HG02798 (cell line): Measurements from ENCODE around the gene HINT2.

ENCODE experiments used
- ATAC-seq: cut with Tn5 transposase; IDR thresholded peaks from one replicate; pipeline ENCODE4 v1.9.1; 2021; ENCODE audit warnings: mild to moderate bottlenecking; ENCODE audit not compliant: unreplicated experiment, poor library complexity

Gene HINT2

GRCh38 chr9:35814841-35815543, at the start of gene HINT2:
TSS of gene HINT2 (minus strand) at chr9:35815042. CDS start at chr9:35814979, 63 bp downstream.
- ATAC-seq: peak; percentile 79

GRCh38 chr9:35863583-35863982, 48.7 kb upstream of the HINT2 start:
- no peak for ATAC-seq

- ATAC-seq: no peak
These were observed 47.5 kb upstream of the HINT2 start for GRCh38 chr9:35862328-35862727.

GRCh38 chr9:35861161-35861897, 46.5 kb upstream of the HINT2 start:
- ATAC-seq: no peak

- no peak for ATAC-seq
These were observed 45.1 kb upstream of the HINT2 start for GRCh38 chr9:35859990-35860339.

GRCh38 chr9:35859310-35859989, 44.6 kb upstream of the HINT2 start:
- no peak for ATAC-seq

GRCh38 chr9:35858458-35858857, 43.6 kb upstream of the HINT2 start:
- no peak for ATAC-seq

GRCh38 chr9:35856882-35857281, 42.0 kb upstream of the HINT2 start:
- ATAC-seq: no peak

- no peak for ATAC-seq
These were observed 41.4 kb upstream of the HINT2 start for GRCh38 chr9:35856206-35856605.

GRCh38 chr9:35854091-35854762, 39.4 kb upstream of the HINT2 start:
- ATAC-seq: no peak

GRCh38 chr9:35852876-35853865, 38.3 kb upstream of the HINT2 start:
- ATAC-seq: no peak

GRCh38 chr9:35852267-35852815, 37.5 kb upstream of the HINT2 start:
- ATAC-seq: no peak

- peak; percentile 91 for ATAC-seq
These were observed 33.1 kb upstream of the HINT2 start for GRCh38 chr9:35847792-35848572.

- no peak for ATAC-seq
These were observed 31.3 kb upstream of the HINT2 start for GRCh38 chr9:35845824-35846771.

- ATAC-seq: no peak
These were observed 29.9 kb upstream of the HINT2 start for GRCh38 chr9:35844628-35845270.

GRCh38 chr9:35842795-35843194, 28.0 kb upstream of the HINT2 start:
- peak; percentile 86 for ATAC-seq
